HL-60 (cell line): Measurements from ENCODE around the gene CASQ1.

ENCODE experiments used
- CTCF ChIP-seq: IDR thresholded peaks from one replicate; pipeline ENCODE4 v1.5.1; 2011; ENCODE audit warnings: low read length, control low read depth, inconsistent platforms; ENCODE audit not compliant: insufficient read depth
- GABPA ChIP-seq: IDR thresholded peaks from 2 replicates; pipeline ENCODE4 v1.6.1; 2012; ENCODE audit warnings: low read depth
- POLR2AphosphoS5 ChIP-seq: IDR thresholded peaks from 2 replicates; pipeline ENCODE4 v1.6.1; 2012; ENCODE audit warnings: low read depth
- REST ChIP-seq: IDR thresholded peaks from 2 replicates; pipeline ENCODE4 v1.6.1; 2012; ENCODE audit warnings: low read depth; ENCODE audit not compliant: insufficient replicate concordance

- TF ChIP-seq REST, result no peak
- TF ChIP-seq CTCF, result no peak
- no peak for TF ChIP-seq POLR2AphosphoS5
- TF ChIP-seq GABPA, result no peak
These were observed 12.7 kb upstream of the CASQ1 start for GRCh38 chr1:160177667-160178066.
